Measurements from ENCODE around the gene MAN2B1. TPM values are rescaled to one million over a fixed set of nuclear protein-coding genes. Genes with fewer than 3 reads are reported as not detected.
A peak's percentile ranks its signal among the peaks of the same experiment; 100 is the strongest.
"Not testable (repeated sequence)": the region's sequence is repeated elsewhere in the genome, so short reads cannot be mapped to it uniquely, and the experiment has no call there.

Gene MAN2B1
- polyA plus RNA-seq (2013, experiment 1 of 2; ENCODE audit: insufficient read length), result 36.6 TPM
- polyA plus RNA-seq (2013, experiment 2 of 2; ENCODE audit: insufficient read length), result 40.7 TPM

DNA sequence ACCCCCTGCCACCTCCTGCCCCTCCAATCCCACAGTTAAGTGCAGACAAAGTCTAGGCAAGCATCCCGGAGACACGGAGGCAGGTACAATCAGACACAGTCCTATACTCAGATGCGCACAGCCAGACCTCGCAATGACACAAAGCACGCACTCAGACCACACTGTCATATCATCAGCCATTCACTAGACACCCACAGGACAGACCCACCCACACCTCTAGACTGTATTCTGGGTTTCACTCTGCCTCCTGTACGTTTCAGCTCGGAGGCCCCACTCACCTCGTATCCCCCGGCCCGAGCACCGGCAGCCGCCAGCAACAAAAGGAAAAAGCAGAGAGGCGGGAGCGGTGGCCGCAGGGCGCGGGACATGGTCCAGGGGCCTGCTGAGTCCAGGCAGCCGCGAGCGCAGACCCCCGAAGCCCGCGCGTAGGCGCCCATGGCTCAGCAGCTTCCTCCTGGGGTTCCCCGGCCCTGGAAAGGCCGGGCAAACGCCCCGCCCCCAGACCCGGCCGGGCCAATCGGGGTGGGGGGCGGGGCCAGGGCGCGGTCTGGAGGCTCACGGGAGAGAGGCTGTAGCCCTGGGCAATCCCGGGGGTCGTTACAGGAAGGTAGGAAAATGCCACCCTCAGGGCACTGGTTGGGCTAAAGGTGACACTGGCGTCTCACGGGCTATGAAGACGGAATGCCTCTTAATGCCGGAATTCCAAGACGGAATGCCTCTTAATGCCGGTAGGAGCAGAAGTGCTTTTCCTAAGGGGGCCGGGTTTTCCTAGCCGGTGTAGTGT lies at the start of gene MAN2B1, which contains the start of gene WDR83:
TSS of gene MAN2B1 (minus strand) at position 478 of the 784 bp plus-strand sequence. CDS start at position 437, 41 bp downstream.
TSS of gene WDR83 (plus strand) at position 543 of the 784 bp plus-strand sequence. CDS start 2,984 bp downstream, outside the sequence.
- DNase-seq, result peak; percentile 69

- DNase-seq, result no peak
Measured at GRCh38 chr19:12715929-12716328, 49.4 kb upstream of the MAN2B1 start.

- DNase-seq, result no peak
Measured at GRCh38 chr19:12715102-12715501, 48.6 kb upstream of the MAN2B1 start.

DNA sequence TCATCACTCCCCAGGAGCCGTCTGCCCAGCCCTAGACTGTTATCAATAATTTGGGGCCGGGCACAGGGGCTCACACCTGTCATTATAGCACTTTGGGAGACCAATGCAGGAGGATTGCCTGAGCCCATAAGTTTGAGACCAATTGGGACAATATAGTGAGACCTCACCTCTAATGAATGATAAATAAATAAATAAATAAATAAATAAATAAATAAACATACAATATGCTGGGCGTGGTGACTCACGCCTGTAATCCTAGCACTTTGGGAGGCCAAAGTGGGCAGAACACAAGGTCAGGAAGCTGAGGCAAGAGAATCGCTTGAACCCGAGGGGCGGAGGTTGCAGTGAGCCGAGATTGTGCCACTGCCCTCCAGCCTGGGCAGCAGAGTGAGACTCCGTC lies 46.8 kb upstream of the MAN2B1 start:
- not testable (repeated sequence) for DNase-seq

- not testable (repeated sequence) for DNase-seq
Measured at GRCh38 chr19:12712077-12712476, 45.5 kb upstream of the MAN2B1 start.

DNA sequence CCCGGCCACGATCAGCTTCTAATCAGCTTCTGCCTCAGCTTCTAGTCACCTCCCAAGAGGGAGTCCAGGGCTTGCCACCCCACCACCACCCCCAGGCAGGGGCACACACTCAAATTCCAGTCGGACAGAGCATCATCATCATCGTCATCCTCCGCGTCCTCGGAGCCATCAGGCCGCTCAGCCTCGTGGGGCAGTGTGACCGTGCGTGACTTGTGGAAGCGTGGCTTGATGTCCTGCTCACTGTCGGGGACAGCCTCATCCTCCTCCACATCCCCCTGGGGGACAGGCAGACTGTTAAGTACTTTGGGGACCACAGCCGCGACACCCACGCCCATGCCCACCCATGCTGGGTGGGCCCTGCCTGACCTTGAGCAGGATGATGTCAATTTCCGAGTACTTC lies 44.6 kb upstream of the MAN2B1 start:
- DNase-seq, result no peak

GRCh38 chr19:12708641-12709040 lies 42.1 kb upstream of the MAN2B1 start:
- no peak for DNase-seq

DNA sequence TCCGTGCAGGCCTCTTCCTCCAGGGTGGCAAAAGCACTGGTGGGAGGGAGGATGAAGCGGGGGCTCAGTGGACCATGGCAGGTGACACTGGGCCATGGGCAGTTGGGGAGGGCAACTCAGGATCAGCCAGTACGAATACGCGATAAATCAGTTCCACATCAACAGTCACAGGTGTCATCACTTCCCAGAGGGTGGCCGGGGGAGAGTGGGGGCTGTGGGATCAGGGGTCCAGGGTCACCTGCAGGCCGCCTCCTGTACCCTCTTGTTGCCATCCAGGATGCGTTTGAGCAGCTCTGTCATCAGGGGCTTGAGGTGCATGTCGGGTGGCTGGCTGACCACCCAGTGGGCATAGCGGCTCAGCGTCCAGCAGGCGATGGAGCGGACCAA lies 39.8 kb upstream of the MAN2B1 start:
- DNase-seq, result no peak

- no peak for DNase-seq
Measured at GRCh38 chr19:12705654-12706331, 39.3 kb upstream of the MAN2B1 start.

GRCh38 chr19:12705169-12705568 lies 38.6 kb upstream of the MAN2B1 start:
- no peak for DNase-seq

DNA sequence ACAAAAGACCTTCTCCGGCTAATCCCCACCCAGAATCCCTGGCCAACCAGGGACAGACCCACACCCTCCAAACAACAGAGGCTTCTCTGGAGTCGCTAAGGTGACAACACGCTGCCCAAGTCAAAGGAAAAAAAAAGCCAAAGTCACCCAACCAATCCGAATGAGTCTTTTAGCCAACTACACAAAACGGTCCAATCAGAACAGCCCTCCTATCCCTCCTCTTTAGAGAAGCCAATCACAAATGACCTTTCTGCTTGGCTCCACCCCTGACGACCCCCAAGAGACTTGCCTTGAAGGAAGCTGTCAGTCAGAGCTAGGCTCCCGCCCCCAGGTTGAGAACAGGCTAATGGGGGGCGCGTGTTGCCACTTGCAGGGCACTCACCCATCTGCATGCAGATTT lies 36.5 kb upstream of the MAN2B1 start:
- peak; percentile 48 for DNase-seq

- no peak for DNase-seq
Measured at GRCh38 chr19:12701596-12702282, 35.2 kb upstream of the MAN2B1 start.

- no peak for DNase-seq
Measured at GRCh38 chr19:12698138-12698537, 31.6 kb upstream of the MAN2B1 start.

- not testable (repeated sequence) for DNase-seq
Measured at GRCh38 chr19:12697425-12697824, 30.9 kb upstream of the MAN2B1 start.

DNA sequence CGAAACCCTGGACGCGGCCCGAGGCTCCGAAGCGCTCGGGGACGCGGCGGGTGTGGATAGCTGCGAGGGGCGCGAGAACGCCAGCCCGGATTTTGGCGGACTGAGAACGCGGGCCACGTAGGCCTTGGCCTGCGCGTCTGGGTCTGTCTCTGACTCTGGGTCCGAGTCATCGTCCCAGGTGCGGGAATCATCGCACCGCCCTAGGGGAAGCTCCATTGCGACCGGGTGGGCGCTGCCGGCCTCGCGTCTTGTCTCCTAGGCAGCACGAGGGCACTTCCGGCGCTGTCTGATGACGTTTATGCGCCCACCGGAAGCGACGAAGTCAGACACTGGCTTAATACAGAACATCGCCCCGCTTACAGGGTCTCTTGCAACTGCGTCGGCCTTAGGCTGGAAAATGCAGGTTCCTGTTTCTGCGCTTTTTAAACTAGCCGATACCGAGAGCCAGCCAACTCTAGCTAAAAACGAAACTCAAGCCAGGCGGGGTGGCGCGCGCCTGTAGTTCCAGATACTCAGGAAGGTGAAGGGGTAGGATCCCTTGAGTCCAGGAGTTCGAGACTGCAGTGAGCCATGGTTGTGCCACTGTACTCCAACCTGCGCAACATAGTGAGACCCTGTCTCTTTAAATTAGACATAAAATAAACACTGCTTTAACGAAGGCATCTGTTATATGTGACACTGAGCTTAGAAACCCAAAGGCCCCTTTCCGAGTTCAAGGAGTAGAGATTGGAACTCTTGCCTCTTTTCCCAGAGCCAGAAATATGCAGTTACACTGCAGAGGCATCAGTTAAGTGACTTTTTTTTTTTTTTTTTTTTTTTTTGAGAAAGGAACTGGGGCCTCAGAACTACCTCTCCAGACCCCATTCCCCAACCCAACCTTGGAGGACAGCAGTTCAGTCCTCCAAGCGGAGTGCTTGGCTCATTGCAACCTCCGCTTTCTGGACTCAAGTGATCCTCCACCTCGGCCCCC lies 30.1 kb upstream of the MAN2B1 start, which contains the start of gene FBXW9:
TSS of gene FBXW9 (minus strand) at position 266 of the 970 bp plus-strand sequence. CDS start at position 216, 50 bp downstream.
- DNase-seq, result peak; percentile 94

DNA sequence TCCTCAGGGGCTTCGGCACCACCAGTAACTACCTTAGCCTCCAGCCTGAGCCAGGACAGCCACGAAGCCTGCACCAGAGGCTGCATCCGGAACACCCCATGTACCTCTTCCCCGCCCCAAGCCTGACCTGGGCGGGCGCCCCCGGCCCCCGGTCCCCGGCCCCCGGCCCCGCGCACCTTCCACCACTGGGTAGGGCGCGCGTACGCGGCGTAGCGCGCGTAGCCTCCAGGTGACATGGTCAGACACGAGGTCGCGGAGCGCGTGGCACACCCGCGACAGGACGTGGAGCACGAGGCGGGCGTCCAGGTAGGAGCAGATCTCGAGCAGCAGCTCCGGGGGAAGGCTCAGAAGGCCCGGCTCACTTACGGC lies 29.4 kb upstream of the MAN2B1 start:
- no peak for DNase-seq

GRCh38 chr19:12695514-12695913 lies 29.0 kb upstream of the MAN2B1 start:
- no peak for DNase-seq

- DNase-seq, result no peak
Measured at GRCh38 chr19:12695096-12695495, 28.6 kb upstream of the MAN2B1 start.

DNA sequence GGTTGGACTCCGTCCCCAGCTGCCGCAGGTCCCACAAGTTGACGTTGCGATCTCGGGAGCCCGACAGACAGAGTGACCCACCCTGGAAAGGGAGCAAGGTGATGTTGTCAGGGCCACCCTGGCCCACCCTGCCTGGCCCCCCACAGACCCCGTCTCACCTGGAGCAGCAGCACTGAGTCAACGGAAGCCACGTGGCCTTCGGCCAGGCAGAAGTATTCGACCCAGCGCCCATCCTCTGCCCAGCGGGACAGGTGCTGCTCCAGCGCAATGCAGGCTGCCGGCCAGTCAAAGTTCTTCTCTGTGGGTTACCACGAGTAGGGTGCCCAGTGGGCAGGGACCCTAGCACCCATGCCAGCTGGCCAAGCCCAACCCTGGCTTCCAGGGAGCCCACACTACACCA lies 28.1 kb upstream of the MAN2B1 start:
- no peak for DNase-seq

DNA sequence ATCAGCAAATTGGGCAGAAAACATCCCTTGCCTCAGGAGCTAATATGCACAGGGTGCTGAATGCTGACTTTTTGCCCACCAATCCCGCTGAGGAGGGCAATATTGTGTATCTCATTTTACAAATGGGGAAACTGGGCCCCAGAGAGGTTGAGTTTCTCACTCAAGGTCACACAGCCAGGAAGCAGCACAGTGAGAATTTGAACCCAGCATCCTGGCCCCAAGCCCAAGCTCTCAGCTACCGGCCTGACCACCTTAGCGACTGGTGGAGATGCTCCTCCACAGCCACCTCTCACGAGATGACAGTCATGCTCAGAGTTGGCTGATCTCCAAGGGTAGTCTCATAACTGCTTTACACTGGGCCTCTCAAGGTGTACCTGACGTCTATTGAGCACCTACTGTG lies 26.4 kb upstream of the MAN2B1 start:
- DNase-seq, result no peak

- DNase-seq, result no peak
Measured at GRCh38 chr19:12689581-12690216, 23.2 kb upstream of the MAN2B1 start.
